A673 (cell line): Measurements from ENCODE around the gene FBXW12. TPM values are rescaled to one million over a fixed set of nuclear protein-coding genes. Genes with fewer than 3 reads are reported as not detected.

Experiments used
- BruUV-seq: library from RNA; stranded (reverse); fragments of 400-500 nt; replicated peaks from 2 replicates; lab custom pipeline; 2021; lab: Mats Ljungman, UMichigan
- CTCF ChIA-PET: fragments of 300-600 bp; sonication (Branson Sonifier 250); formaldehyde crosslinking; loops from one replicate; lab custom pipeline; 2022; ENCODE audit warnings: antibody characterized with exemption; lab: Charles Lee
- POLR2A ChIA-PET: fragments of 300-600 bp; sonication (Branson Sonifier 250); formaldehyde crosslinking; loops from one replicate; lab custom pipeline; 2022; ENCODE audit warnings: antibody characterized with exemption; ENCODE audit not compliant: low non-redundant PET; lab: Charles Lee
- DNase-seq: peaks from one replicate; pipeline ENCODE4 v3.0.0-alpha.2; 2015; ENCODE audit warnings: low spot score
- H3K27ac ChIP-seq: fragments of 200-600 bp; sonication (generic); 2 replicates; pipeline ENCODE4 v1.5.1; 2016; ENCODE audit warnings: mixed run types, low read depth, mild to moderate bottlenecking, mixed read lengths, antibody characterized with exemption, low read length; ENCODE audit not compliant: poor library complexity, severe bottlenecking
- H3K27me3 ChIP-seq: fragments of 200-600 bp; sonication (generic); replicated peaks from 2 replicates; pipeline ENCODE4 v1.6.1; 2017; ENCODE audit warnings: mixed run types, low read depth, mild to moderate bottlenecking, mixed read lengths, antibody characterized with exemption, low read length; ENCODE audit not compliant: insufficient read depth, poor library complexity
- H3K36me3 ChIP-seq: fragments of 200-600 bp; sonication (generic); 2 replicates; pipeline ENCODE4 v1.6.1; 2016; ENCODE audit warnings: mixed run types, mild to moderate bottlenecking, mixed read lengths, antibody characterized with exemption, low read length; ENCODE audit not compliant: insufficient read depth, poor library complexity, severe bottlenecking
- H3K4me1 ChIP-seq: fragments of 200-600 bp; sonication (generic); 2 replicates; pipeline ENCODE4 v1.6.1; 2017; ENCODE audit warnings: mixed run types, mild to moderate bottlenecking, mixed read lengths, antibody characterized with exemption, low read length; ENCODE audit not compliant: insufficient read depth, poor library complexity, severe bottlenecking
- H3K4me3 ChIP-seq: fragments of 200-600 bp; sonication (generic); 2 replicates; pipeline ENCODE4 v1.5.1; 2016; ENCODE audit warnings: low read depth, mixed run types, mild to moderate bottlenecking, mixed read lengths, low read length; ENCODE audit not compliant: poor library complexity, severe bottlenecking
- H3K9me3 ChIP-seq: fragments of 200-600 bp; sonication (generic); 2 replicates; pipeline ENCODE4 v1.6.1; 2016; ENCODE audit warnings: mixed run types, low read depth, mild to moderate bottlenecking, mixed read lengths, antibody characterized with exemption, low read length; ENCODE audit not compliant: poor library complexity, severe bottlenecking
- CTCF ChIP-seq: fragments of 300-800, 200-600 bp; sonication (generic); conservative IDR thresholded peaks from 2 replicates; pipeline ENCODE4 v1.5.1; 2017; ENCODE audit warnings: low read depth, mild to moderate bottlenecking, antibody characterized with exemption, low read length, moderate library complexity, mixed read lengths
- EZH2 ChIP-seq: fragments of 200-600 bp; sonication (generic); IDR thresholded peaks from 2 replicates; pipeline ENCODE4 v1.6.1; 2017; ENCODE audit warnings: borderline replicate concordance, low read depth, mild to moderate bottlenecking, mixed read lengths, antibody characterized with exemption, low read length; ENCODE audit not compliant: poor library complexity, severe bottlenecking
- intact Hi-C: fragments of 100-400 bp; cut with micrococcal nuclease; formaldehyde crosslinking; loops from one replicate; pipeline ENCODE4 v1.10.0; 2022; ENCODE audit not compliant: unreplicated experiment
- total RNA-seq: library from RNA; stranded (reverse); gene quantifications from 2 replicates; pipeline ENCODE4 v1.2.3, GENCODE V29; 2021

FBXW12 gene
- total RNA-seq, 1 experiment from 2014 or later = 0.60 TPM

- no peak overlapping the region for H3K4me3 ChIP-seq
- DNase-seq = no peak
- intact Hi-C loops = no loop called here
- CTCF ChIA-PET = no interaction called here
- no peaks in the 10 kb centered on the region for H3K27me3 ChIP-seq
- TF ChIP-seq EZH2 (no peak), CTCF (no peak)
- no peaks in the 10 kb centered on the region for H3K9me3 ChIP-seq
- POLR2A ChIA-PET = no interaction called here
- H3K4me1 ChIP-seq = no peaks in the 10 kb centered on the region
- BruUV-seq = no TSS peak
- H3K36me3 ChIP-seq = no peaks in the 10 kb centered on the region
- H3K27ac ChIP-seq = no peak overlapping the region
Measured at GRCh38 chr3:48419597-48419996, 47.6 kb downstream of the FBXW12 start.

DNA sequence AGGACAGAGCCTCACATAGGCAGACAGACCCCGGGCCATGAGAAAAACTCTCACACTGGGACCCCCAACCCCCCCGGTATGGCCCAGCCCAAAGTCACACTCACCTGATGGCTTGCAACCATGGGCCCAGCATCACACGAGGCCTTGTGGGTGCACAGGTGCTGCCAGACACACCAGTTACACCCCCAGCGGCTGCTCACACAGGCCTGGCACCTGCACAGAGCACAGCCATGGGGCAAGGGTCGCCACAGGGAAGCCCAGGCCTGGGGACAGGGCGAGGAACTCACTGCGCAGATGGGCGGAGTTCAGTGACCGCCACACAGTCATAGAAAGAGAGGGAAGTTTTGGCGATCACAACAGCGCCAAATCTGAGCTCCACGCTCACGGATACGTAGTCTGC, 48.5 kb downstream of the FBXW12 start:
- TF ChIP-seq EZH2 (no peak), CTCF (no peak)
- Histone ChIP-seq H3K9me3 (no peaks in the 10 kb centered on the region), H3K27ac (no peak overlapping the region), H3K4me3 (no peak overlapping the region), H3K27me3 (no peaks in the 10 kb centered on the region), H3K36me3 (no peaks in the 10 kb centered on the region), H3K4me1 (no peaks in the 10 kb centered on the region)
- DNase-seq = no peak
- BruUV-seq = no TSS peak
- CTCF ChIA-PET = no interaction called here
- POLR2A ChIA-PET = no interaction called here
- intact Hi-C loops = no loop called here

- TF ChIP-seq EZH2 = no peak
- no peak for TF ChIP-seq CTCF
- ChIA-PET CTCF (no interaction called here), POLR2A (no interaction called here)
- DNase-seq = no peak
- no peaks in the 10 kb centered on the region for H3K36me3 ChIP-seq
- H3K4me3 ChIP-seq = no peak overlapping the region
- BruUV-seq = no TSS peak
- no peaks in the 10 kb centered on the region for H3K27me3 ChIP-seq
- no peak overlapping the region for H3K27ac ChIP-seq
- intact Hi-C loops = no loop called here
- no peaks in the 10 kb centered on the region for H3K9me3 ChIP-seq
- no peaks in the 10 kb centered on the region for H3K4me1 ChIP-seq
Measured at GRCh38 chr3:48422272-48422671, 50.3 kb downstream of the FBXW12 start.
